IPS-15b (cell line): ENCODE measurements around the gene PCDHA1.
A peak's percentile ranks its signal among the peaks of the same experiment; 100 is the strongest.
"Not testable (repeated sequence)": the region's sequence is repeated elsewhere in the genome, so short reads cannot be mapped to it uniquely, and the experiment has no call there.

Source experiments
- H3K27me3 ChIP-seq: one replicate; pipeline ENCODE4 v1.6.1; 2013; ENCODE audit warnings: low read length; ENCODE audit not compliant: control insufficient read depth, insufficient read depth
- H3K36me3 ChIP-seq: one replicate; pipeline ENCODE4 v1.6.1; 2013; ENCODE audit warnings: low read length; ENCODE audit not compliant: control insufficient read depth, insufficient read depth
- H3K4me1 ChIP-seq: one replicate; pipeline ENCODE4 v1.6.1; 2013; ENCODE audit warnings: mild to moderate bottlenecking, low read length; ENCODE audit not compliant: control insufficient read depth, insufficient read depth
- H3K4me3 ChIP-seq: one replicate; pipeline ENCODE4 v1.5.1; 2013; ENCODE audit warnings: low read depth, low read length
- H3K9ac ChIP-seq: one replicate; pipeline ENCODE4 v1.6.1; 2013; ENCODE audit warnings: low read depth, mild to moderate bottlenecking, low read length
- H3K9me3 ChIP-seq: one replicate; pipeline ENCODE4 v1.6.1; 2013; ENCODE audit warnings: mild to moderate bottlenecking, low read length; ENCODE audit not compliant: control insufficient read depth, insufficient read depth

The PCDHA1 gene

DNA sequence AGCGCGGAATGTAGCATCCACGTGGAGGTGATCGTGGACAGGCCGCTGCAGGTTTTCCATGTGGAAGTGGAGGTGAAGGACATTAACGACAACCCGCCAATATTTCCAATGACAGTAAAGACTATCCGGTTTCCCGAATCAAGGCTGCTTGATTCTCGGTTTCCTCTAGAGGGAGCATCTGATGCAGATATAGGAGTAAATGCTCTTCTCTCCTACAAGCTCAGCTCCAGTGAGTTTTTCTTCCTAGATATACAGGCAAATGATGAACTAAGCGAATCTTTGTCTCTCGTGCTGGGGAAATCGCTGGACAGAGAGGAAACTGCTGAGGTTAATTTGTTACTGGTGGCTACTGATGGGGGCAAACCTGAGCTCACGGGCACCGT lies 9.3 kb downstream of the PCDHA1 start:
- Histone ChIP-seq H3K27me3 (no peaks in the 10 kb centered on the region), H3K9me3 (no peaks in the 10 kb centered on the region), H3K36me3 (no peaks in the 10 kb centered on the region), H3K9ac (no peak overlapping the region), H3K4me1 (no peaks in the 10 kb centered on the region), H3K4me3 (peak overlapping the region; percentile 60)

- not testable (repeated sequence) for H3K4me3 ChIP-seq, H3K9ac ChIP-seq, H3K36me3 ChIP-seq, H3K27me3 ChIP-seq, H3K4me1 ChIP-seq, H3K9me3 ChIP-seq
These were observed 10.3 kb downstream of the PCDHA1 start for GRCh38 chr5:140796072-140796717.

- Histone ChIP-seq H3K9me3 (no peaks in the 10 kb centered on the region), H3K36me3 (no peaks in the 10 kb centered on the region)
These were observed 10.8 kb downstream of the PCDHA1 start for GRCh38 chr5:140796718-140797095.

GRCh38 chr5:140800816-140801493 lies 15.0 kb downstream of the PCDHA1 start, which contains the start of gene PCDHA3:
Gene PCDHA3, plus strand, starts transcription at chr5:140801057.
- Histone ChIP-seq H3K4me1 (no peaks in the 10 kb centered on the region), H3K36me3 (no peaks in the 10 kb centered on the region), H3K9ac (no peak within 1 kb of the TSS), H3K9me3 (no peaks in the 10 kb centered on the region), H3K27me3 (no peaks in the 10 kb centered on the region), H3K4me3 (no peak within 1 kb of the TSS)

More at GRCh38 chr5:140796718-140797095, 10.8 kb downstream of the PCDHA1 start:
- Histone ChIP-seq H3K9ac (no peak overlapping the region), H3K27me3 (no peaks in the 10 kb centered on the region), H3K4me3 (no peak overlapping the region), H3K4me1 (no peaks in the 10 kb centered on the region)

DNA sequence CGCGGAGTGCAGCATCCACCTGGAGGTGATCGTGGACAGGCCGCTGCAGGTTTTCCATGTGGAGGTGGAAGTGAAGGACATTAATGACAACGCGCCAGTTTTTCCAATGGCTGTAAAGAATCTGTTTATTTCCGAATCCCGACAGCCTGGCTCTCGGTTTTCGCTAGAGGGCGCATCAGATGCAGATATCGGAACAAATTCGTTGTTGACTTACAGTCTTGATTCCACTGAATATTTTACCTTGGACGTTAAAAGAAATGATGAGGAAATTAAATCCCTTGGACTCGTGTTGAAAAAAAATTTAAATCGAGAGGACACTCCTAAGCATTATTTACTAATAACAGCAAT lies 15.5 kb downstream of the PCDHA1 start:
- no peak overlapping the region for H3K4me3 ChIP-seq
- no peaks in the 10 kb centered on the region for H3K4me1 ChIP-seq
- H3K36me3 ChIP-seq: no peaks in the 10 kb centered on the region
- H3K27me3 ChIP-seq: no peaks in the 10 kb centered on the region
- no peak overlapping the region for H3K9ac ChIP-seq
- H3K9me3 ChIP-seq: no peaks in the 10 kb centered on the region

DNA sequence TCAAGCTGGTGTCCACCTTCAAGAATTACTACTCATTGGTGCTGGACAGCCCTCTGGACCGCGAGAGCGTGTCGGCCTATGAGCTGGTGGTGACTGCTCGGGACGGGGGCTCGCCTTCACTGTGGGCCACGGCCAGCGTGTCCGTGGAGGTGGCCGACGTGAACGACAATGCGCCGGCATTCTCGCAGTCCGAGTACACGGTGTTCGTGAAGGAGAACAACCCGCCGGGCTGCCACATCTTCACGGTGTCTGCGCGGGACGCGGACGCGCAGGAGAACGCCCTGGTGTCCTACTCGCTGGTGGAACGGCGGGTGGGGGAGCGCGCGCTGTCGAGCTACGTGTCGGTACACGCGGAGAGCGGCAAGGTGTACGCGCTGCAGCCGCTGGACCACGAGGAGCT lies 16.4 kb downstream of the PCDHA1 start:
- not testable (repeated sequence) for H3K4me1 ChIP-seq, H3K27me3 ChIP-seq, H3K4me3 ChIP-seq, H3K9me3 ChIP-seq, H3K9ac ChIP-seq, H3K36me3 ChIP-seq

GRCh38 chr5:140802781-140803271 lies 16.9 kb downstream of the PCDHA1 start:
- no peak overlapping the region for H3K9ac ChIP-seq
- H3K36me3 ChIP-seq: no peaks in the 10 kb centered on the region
- H3K9me3 ChIP-seq: no peaks in the 10 kb centered on the region
- no peak overlapping the region for H3K4me3 ChIP-seq
- no peaks in the 10 kb centered on the region for H3K4me1 ChIP-seq
- H3K27me3 ChIP-seq: no peaks in the 10 kb centered on the region

GRCh38 chr5:140806834-140807775 lies 21.2 kb downstream of the PCDHA1 start, which contains the start of gene PCDHA4:
Gene PCDHA4, plus strand, starts transcription at chr5:140807068.
- Histone ChIP-seq H3K27me3 (no peaks in the 10 kb centered on the region), H3K4me3 (peak within 1 kb of the TSS; percentile 81), H3K9me3 (no peaks in the 10 kb centered on the region), H3K9ac (peak within 1 kb of the TSS; percentile 70), H3K4me1 (no peaks in the 10 kb centered on the region), H3K36me3 (no peaks in the 10 kb centered on the region)

DNA sequence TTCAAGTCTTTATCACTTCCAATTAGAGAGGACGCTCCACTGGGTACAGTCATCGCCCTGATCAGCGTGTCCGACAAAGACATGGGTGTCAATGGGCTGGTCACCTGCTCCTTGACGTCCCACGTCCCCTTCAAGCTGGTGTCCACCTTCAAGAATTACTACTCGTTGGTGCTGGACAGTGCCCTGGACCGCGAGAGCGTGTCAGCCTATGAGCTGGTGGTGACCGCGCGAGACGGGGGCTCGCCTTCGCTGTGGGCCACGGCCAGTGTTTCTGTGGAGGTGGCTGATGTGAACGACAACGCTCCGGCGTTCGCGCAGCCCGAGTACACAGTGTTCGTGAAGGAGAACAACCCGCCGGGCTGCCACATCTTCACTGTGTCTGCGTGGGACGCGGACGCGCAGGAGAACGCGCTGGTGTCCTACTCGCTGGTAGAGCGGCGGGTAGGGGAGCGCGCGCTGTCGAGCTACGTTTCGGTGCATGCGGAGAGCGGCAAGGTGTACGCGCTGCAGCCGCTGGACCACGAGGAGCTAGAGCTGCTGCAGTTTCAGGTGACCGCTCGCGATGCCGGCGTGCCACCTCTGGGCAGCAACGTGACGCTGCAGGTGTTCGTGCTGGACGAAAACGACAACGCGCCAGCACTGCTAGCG lies 22.4 kb downstream of the PCDHA1 start:
- not testable (repeated sequence) for H3K9ac ChIP-seq, H3K9me3 ChIP-seq, H3K4me1 ChIP-seq, H3K27me3 ChIP-seq, H3K4me3 ChIP-seq, H3K36me3 ChIP-seq

GRCh38 chr5:140808889-140809291 lies 22.9 kb downstream of the PCDHA1 start:
- Histone ChIP-seq H3K36me3 (no peaks in the 10 kb centered on the region), H3K9ac (no peak overlapping the region), H3K4me3 (no peak overlapping the region), H3K27me3 (no peaks in the 10 kb centered on the region), H3K9me3 (no peaks in the 10 kb centered on the region), H3K4me1 (no peaks in the 10 kb centered on the region)
